ENCODE measurements around the gene OFD1. TPM values are rescaled to one million over a fixed set of nuclear protein-coding genes. Genes with fewer than 3 reads are reported as not detected.
A peak's percentile ranks its signal among the peaks of the same experiment; 100 is the strongest.

Gene OFD1
- total RNA-seq, 1 donor from 2014 or later = 15.2 TPM

- H3K4me3 Mint-ChIP-seq (ENCODE audit: unreplicated experiment) = no peak overlapping the region
- no peaks in the 10 kb centered on the region for H3K9me3 Mint-ChIP-seq (ENCODE audit: unreplicated experiment)
- H3K36me3 Mint-ChIP-seq (ENCODE audit: unreplicated experiment) = no peaks in the 10 kb centered on the region
- H3K27ac Mint-ChIP-seq (ENCODE audit: unreplicated experiment) = peak overlapping the region; percentile 9
- no peaks in the 10 kb centered on the region for H3K27me3 Mint-ChIP-seq (ENCODE audit: unreplicated experiment)
- H3K4me1 Mint-ChIP-seq (ENCODE audit: unreplicated experiment) = peaks cover 38% of the 10 kb centered on the region
- no peak for DNase-seq (ENCODE audit: extremely low spot score, unreplicated experiment)
- no peak for TF ChIP-seq CTCF (IDR thresholded peaks at IDR 0.05)
These were observed 41.1 kb upstream of the OFD1 start for GRCh38 chrX:13693341-13693961.

GRCh38 chrX:13694359-13694758, 40.2 kb upstream of the OFD1 start:
- DNase-seq (ENCODE audit: extremely low spot score, unreplicated experiment) = no peak
- TF ChIP-seq CTCF (IDR thresholded peaks at IDR 0.05) = no peak
- peaks cover 38% of the 10 kb centered on the region for H3K4me1 Mint-ChIP-seq (ENCODE audit: unreplicated experiment)
- H3K9me3 Mint-ChIP-seq (ENCODE audit: unreplicated experiment) = no peaks in the 10 kb centered on the region
- H3K36me3 Mint-ChIP-seq (ENCODE audit: unreplicated experiment) = no peaks in the 10 kb centered on the region
- no peak overlapping the region for H3K4me3 Mint-ChIP-seq (ENCODE audit: unreplicated experiment)
- H3K27ac Mint-ChIP-seq (ENCODE audit: unreplicated experiment) = no peak overlapping the region
- H3K27me3 Mint-ChIP-seq (ENCODE audit: unreplicated experiment) = no peaks in the 10 kb centered on the region

GRCh38 chrX:13694983-13695382, 39.6 kb upstream of the OFD1 start:
- no peaks in the 10 kb centered on the region for H3K36me3 Mint-ChIP-seq (ENCODE audit: unreplicated experiment)
- no peak overlapping the region for H3K4me3 Mint-ChIP-seq (ENCODE audit: unreplicated experiment)
- H3K27ac Mint-ChIP-seq (ENCODE audit: unreplicated experiment) = peak overlapping the region; percentile 23
- no peaks in the 10 kb centered on the region for H3K9me3 Mint-ChIP-seq (ENCODE audit: unreplicated experiment)
- no peak for TF ChIP-seq CTCF (IDR thresholded peaks at IDR 0.05)
- no peak for DNase-seq (ENCODE audit: extremely low spot score, unreplicated experiment)
- H3K27me3 Mint-ChIP-seq (ENCODE audit: unreplicated experiment) = no peaks in the 10 kb centered on the region
- H3K4me1 Mint-ChIP-seq (ENCODE audit: unreplicated experiment) = peaks cover 38% of the 10 kb centered on the region

- no peak for TF ChIP-seq CTCF (IDR thresholded peaks at IDR 0.05)
- Mint-ChIP-seq H3K36me3 (ENCODE audit: unreplicated experiment) (no peaks in the 10 kb centered on the region), H3K9me3 (ENCODE audit: unreplicated experiment) (no peaks in the 10 kb centered on the region), H3K4me3 (ENCODE audit: unreplicated experiment) (no peak overlapping the region), H3K4me1 (ENCODE audit: unreplicated experiment) (peaks cover 33% of the 10 kb centered on the region), H3K27ac (ENCODE audit: unreplicated experiment) (no peak overlapping the region), H3K27me3 (ENCODE audit: unreplicated experiment) (no peaks in the 10 kb centered on the region)
- DNase-seq (ENCODE audit: extremely low spot score, unreplicated experiment) = no peak
These were observed 38.9 kb upstream of the OFD1 start for GRCh38 chrX:13695601-13696115.

- H3K36me3 Mint-ChIP-seq (ENCODE audit: unreplicated experiment) = no peaks in the 10 kb centered on the region
- H3K27me3 Mint-ChIP-seq (ENCODE audit: unreplicated experiment) = no peaks in the 10 kb centered on the region
- no peak overlapping the region for H3K27ac Mint-ChIP-seq (ENCODE audit: unreplicated experiment)
- H3K4me3 Mint-ChIP-seq (ENCODE audit: unreplicated experiment) = no peak overlapping the region
- H3K9me3 Mint-ChIP-seq (ENCODE audit: unreplicated experiment) = no peaks in the 10 kb centered on the region
- no peak for TF ChIP-seq CTCF (IDR thresholded peaks at IDR 0.05)
- peaks cover 26% of the 10 kb centered on the region for H3K4me1 Mint-ChIP-seq (ENCODE audit: unreplicated experiment)
- DNase-seq (ENCODE audit: extremely low spot score, unreplicated experiment) = no peak
These were observed 37.1 kb upstream of the OFD1 start for GRCh38 chrX:13697455-13697854.

All from osteocyte (in vitro differentiated cells).